ENCODE data around the gene FAM76B.
A peak's percentile ranks its signal among the peaks of the same experiment; 100 is the strongest.
"Not testable (repeated sequence)": the region's sequence is repeated elsewhere in the genome, so short reads cannot be mapped to it uniquely, and the experiment has no call there.

FAM76B gene

GRCh38 chr11:95789506-95790122, at the start of gene FAM76B:
Gene FAM76B, minus strand, starts transcription at chr11:95789782. Its CDS starts 304 bp downstream, at chr11:95789478.
- DNase-seq: peak; percentile 99

DNA sequence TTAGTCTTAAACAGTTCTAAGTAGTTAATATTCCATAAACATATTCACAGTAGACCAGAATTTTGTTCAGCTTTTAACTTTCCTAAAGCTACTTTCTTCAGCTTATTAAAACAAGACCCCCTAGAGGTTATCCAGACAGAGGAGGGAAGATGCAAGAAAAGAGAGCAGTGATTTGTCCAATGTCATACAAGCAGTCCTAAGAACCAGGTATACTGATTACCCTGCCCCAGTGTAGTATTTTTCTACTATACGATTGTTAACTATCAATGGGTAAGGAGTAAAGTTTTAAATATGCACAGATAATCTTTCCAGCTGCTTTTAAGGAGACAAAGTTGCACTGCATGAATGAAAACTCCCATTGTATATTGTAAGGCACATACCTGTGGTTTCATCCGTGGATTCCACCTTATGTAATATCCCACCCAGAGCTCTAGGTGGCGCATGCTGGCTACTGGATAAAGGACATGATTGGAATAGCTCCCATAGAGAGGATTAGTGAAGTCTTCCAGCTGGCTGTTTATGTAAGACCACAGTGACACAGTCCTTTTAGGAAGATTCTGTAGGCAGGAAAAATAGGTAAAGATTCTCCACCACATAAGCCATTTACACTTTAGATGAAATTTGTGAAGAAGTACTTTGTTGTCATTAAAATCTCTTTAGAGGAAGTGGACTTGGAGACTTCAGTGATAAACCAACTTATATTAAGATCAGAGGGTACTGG, 46.3 kb upstream of the FAM76B start:
- peak; percentile 75 for DNase-seq

GRCh38 chr11:95835351-95835750, 45.8 kb upstream of the FAM76B start:
- peak; percentile 33 for DNase-seq

DNA sequence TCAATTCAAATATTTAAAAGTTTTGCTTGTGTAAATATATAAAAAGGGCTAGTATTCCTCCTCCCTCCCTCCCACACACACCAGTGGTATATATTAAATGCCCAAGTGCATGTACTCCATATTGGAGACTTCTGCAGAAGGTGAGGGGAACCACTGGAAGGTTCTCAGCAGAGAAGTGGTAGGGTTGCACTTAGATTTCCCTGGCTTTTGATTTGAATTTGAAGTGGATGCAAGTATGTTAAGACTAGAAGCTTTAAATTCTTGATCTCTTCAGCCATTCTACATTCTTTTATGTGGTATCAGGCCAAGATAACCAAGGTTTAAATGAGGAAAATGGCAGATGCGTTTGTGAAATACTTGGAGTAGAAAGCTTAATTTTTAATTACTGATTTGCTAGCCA, 43.8 kb upstream of the FAM76B start:
- no peak for DNase-seq

DNA sequence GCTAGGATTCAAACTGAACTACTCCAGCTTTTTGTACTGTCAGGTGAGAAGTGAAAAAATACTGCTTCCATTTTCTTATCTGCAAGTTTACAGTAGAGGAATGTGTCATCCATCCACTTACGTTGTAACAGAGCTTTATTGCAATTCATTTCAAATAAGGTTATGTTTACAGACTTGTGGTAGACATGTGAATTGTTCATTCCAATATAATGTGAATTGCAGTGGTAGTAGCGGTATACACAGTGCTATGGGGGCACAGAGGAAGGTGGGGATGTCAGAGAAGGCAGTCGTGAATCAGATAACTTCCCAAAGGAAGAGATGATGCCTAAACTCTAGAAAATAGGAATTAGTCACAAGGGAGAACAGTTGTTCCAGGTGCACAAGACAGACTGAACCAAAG, 43.2 kb upstream of the FAM76B start:
- no peak for DNase-seq

- no peak for DNase-seq
Observed at GRCh38 chr11:95831198-95831883, 41.8 kb upstream of the FAM76B start.

GRCh38 chr11:95829580-95830259, 40.1 kb upstream of the FAM76B start:
- no peak for DNase-seq

DNA sequence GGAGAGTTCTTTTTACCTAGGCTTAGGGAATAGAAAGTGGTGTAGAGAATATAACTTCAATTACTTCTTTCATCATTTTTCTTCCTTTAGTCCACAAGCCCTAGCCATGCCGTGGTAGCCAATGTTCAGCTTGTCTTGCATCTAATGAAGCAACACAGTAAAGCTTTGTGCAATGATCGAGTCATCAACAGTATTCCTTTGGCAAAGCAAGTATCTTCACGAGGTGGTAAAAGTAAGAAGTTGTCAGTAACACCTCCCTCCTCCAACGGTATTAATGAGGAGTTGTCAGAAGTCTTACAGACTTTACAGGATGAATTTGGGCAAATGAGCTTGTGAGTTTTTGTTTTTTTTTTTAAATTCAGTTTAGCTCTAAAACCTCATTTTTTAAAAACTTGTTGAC, 38.1 kb upstream of the FAM76B start:
- DNase-seq: no peak

GRCh38 chr11:95821640-95822039, 32.1 kb upstream of the FAM76B start:
- DNase-seq: no peak

DNA sequence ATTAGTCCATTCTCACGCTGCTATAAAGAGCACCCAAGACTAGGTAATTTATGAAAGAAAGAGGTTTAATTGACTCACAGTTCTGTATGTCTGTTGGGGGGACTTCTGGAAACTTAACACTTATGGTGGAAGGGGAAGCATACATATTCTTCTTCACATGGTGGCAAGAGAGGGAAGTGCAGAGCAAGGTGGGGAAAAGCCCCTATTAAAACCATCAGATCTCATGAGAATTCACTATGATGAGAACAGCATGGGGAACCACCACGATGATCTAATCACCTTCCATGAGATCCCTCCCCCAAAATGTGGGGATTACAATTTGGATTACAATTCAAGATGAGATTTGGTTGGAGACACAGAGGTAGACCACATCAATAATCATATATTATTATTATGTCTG, 26.5 kb upstream of the FAM76B start:
- no peak for DNase-seq

- DNase-seq: not testable (repeated sequence)
Observed at GRCh38 chr11:95811052-95811451, 21.5 kb upstream of the FAM76B start.

DNA sequence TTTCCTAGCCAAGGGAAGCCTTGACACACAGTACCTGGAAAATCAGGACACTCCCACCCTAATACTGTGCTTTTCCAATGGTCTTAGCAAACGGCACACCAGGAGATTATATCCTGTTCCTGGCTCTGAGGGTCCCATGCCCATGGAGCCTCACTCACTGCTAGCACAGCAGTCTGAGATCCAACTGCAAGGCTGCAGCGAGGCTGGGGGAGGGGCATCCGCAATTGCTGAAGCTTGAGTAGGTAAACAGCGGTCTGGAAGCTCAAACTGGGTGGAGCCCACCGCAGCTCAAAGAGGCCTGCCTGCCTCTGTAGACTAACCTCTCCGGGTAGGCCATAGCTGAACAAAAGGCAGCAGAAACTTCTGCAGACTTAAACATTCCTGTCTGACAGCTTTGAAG, 16.9 kb upstream of the FAM76B start:
- not testable (repeated sequence) for DNase-seq

- no peak for DNase-seq
Observed at GRCh38 chr11:95805869-95806268, 16.3 kb upstream of the FAM76B start.

GRCh38 chr11:95803973-95804372, 14.4 kb upstream of the FAM76B start:
- DNase-seq: no peak

GRCh38 chr11:95802806-95803205, 13.2 kb upstream of the FAM76B start:
- no peak for DNase-seq

DNA sequence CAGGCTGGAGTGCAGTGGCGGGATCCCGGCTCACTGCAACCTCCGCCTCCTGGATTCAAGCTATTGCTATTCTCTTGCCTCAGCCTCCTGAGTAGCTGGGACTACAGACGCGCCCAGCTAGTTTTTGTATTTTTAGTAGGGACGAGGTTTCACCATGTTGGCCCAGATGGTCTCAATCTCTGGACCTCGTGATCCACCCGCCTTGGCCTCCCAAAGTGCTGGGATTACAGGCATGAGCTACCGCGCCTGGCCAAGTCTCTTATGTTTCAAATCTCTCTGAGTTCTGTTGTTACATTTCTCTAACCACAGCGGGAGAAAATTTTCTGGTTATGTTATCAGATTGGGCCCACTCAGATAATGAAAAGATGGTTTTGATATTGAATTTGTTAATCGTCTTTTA, 10.9 kb upstream of the FAM76B start:
- no peak for DNase-seq

DNA sequence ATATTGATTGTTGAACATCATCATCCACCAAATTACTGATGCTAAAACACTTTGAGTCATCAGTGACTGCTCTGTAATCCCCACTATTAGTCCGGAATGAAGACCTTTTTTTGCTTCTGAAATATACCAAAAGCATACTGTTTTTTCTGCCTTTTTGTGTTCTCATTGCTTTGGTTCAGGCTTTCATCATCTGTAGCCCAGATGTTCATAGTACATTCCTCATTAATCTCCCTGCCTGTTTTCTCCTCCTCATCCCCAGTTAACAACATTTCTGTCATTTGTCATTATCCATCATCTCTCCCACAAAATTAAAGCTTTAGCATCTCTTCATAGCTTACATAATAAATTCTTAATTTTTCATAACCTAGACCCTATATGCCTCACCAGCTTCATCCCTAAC, 10.0 kb upstream of the FAM76B start:
- DNase-seq: no peak

DNA sequence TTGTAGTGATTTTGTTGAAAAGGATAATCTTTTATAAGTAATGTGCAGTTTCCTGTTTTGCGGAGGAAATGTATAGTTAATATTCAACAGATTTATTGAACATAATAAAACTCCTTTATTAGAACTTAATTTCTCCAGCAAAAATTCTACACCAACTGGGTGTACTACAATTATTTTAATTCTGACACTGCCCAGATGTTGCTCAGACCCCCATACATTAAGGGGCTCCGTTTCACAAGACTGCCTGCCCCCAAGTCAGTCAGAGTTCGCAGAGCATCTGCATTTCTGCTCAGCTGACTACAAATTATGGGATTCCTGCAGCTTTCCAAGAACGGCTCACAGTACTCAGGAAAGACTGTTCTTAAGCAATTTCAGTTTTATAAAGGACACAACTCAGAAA, 6.9 kb upstream of the FAM76B start:
- DNase-seq: no peak

GRCh38 chr11:95795627-95796295, 6.2 kb upstream of the FAM76B start:
- DNase-seq: peak; percentile 25

DNA sequence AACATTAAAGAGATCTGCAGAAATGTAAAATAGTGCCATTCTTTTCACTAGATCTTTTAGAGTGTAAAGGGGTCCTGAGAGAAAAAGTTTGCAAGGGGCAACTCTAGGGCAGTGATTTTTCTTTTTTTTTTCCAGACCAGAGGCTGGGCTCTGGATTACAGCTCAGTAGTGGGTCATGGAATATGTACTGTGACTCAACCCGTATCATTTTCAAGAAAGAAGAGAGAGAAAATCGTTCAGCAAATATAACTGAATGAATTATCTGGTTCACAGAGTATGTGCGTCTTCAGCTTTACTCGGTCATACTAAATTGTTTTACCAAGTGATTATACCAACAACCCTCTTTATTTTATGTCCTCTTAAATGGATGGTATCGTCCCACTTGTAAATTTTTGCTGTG, 4.5 kb upstream of the FAM76B start:
- DNase-seq: no peak

GRCh38 chr11:95793116-95793515, 3.5 kb upstream of the FAM76B start:
- DNase-seq: no peak

DNA sequence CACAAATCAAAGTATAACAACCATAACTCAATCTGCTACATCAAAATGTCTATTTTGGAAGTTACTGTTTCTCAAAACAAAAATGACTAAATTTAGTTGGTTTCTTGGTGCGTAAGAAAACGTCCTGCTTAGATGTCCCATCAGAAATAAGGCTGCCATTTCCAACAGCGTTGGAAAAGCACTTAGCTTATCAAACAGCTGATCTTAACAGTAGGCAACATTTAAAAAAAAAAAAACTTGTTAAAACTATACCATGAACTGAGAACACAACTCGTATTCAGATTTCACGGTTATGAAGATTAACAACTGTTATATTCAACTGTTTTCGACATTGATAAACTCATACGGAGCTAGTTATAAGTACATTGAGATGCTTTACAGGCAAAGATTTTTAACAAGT, 3.1 kb upstream of the FAM76B start:
- no peak for DNase-seq

DNA sequence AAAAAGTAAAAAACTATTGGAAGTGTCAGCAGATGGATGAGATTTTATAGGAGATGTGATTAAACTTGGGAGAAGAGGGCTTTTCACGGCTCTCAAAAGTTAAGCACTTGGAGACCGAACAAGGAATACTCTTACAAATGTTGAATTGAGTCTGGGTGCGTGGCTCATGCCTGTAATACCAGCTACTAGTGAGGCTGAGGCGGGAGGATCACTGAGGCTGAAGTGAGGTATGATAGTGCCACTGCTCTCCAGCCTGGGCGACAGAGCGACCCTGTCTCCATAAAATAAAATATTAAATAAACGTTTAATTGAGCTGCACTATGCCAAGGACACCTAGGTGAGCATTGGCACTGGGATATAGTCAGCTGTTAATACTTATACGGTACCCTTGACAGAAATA, 2.6 kb upstream of the FAM76B start:
- no peak for DNase-seq
